HepG2 (cell line): ENCODE data around the gene STK39. TPM values are rescaled to one million over a fixed set of nuclear protein-coding genes. Genes with fewer than 3 reads are reported as not detected.

Experiments
- BHLHE40 ChIP-seq: IDR thresholded peaks from 2 replicates; pipeline ENCODE4 v1.6.1; 2011; ENCODE audit warnings: low read length, improper control_type of control experiment
- FLYWCH1 ChIP-seq: sonication (generic); formaldehyde crosslinking; IDR thresholded peaks from 2 replicates; pipeline ENCODE4 v1.8.1; 2023; ENCODE audit warnings: mild to moderate bottlenecking, missing genetic modification reagents
- GLI4 ChIP-seq: sonication (generic); formaldehyde crosslinking; IDR thresholded peaks from 2 replicates; pipeline ENCODE4 v1.5.1; 2020; ENCODE audit warnings: missing genetic modification reagents, mild to moderate bottlenecking, moderate library complexity, borderline replicate concordance
- HNRNPUL1 ChIP-seq: fragments of 200-400 bp; formaldehyde crosslinking; IDR thresholded peaks from 2 replicates; pipeline ENCODE4 v1.6.1; 2017; ENCODE audit warnings: low read depth, mild to moderate bottlenecking, low read length, moderate library complexity
- JUNB ChIP-seq: sonication (generic); formaldehyde crosslinking; IDR thresholded peaks from 2 replicates; pipeline ENCODE4 v1.8.0; 2022; ENCODE audit warnings: missing genetic modification reagents, mild to moderate bottlenecking, borderline replicate concordance
- MTA1 ChIP-seq: sonication (generic); formaldehyde crosslinking; IDR thresholded peaks from 2 replicates; pipeline ENCODE4 v1.4.0; 2020; ENCODE audit warnings: missing genetic modification reagents, mild to moderate bottlenecking, borderline replicate concordance
- NFIC ChIP-seq: IDR thresholded peaks from 2 replicates; pipeline ENCODE4 v1.6.1; 2012; ENCODE audit warnings: mild to moderate bottlenecking, low read length, inconsistent platforms
- NR2F2 ChIP-seq: IDR thresholded peaks from 2 replicates; pipeline ENCODE4 v1.6.1; 2012; ENCODE audit warnings: low read depth, inconsistent platforms, borderline replicate concordance
- PAXIP1 ChIP-seq: sonication (generic); formaldehyde crosslinking; conservative IDR thresholded peaks from 2 replicates; pipeline ENCODE4 v1.4.0; 2020; ENCODE audit warnings: mild to moderate bottlenecking, missing genetic modification reagents, moderate library complexity
- RELA ChIP-seq: sonication (generic); formaldehyde crosslinking; IDR thresholded peaks from 2 replicates; pipeline ENCODE4 v1.4.0; 2020; ENCODE audit warnings: missing genetic modification reagents
- REST ChIP-seq, 2 experiments: IDR thresholded peaks; 2 replicates each; pipeline ENCODE4 v1.6.1; 2011 to 2012; ENCODE audit warnings: low read length in 2 of 2, borderline replicate concordance in 1 of 2, low read depth in 1 of 2, mild to moderate bottlenecking in 1 of 2, moderate library complexity in 1 of 2
- SOX6 ChIP-seq, 2 experiments: fragments of 450-650 bp in 1 of 2; sonication (generic) in 1 of 2; formaldehyde crosslinking in 1 of 2; IDR thresholded peaks; 2 replicates each; pipeline versions ENCODE4 v1.4.0 to v1.6.1; 2017 to 2020; ENCODE audit warnings: antibody characterized with exemption in 1 of 2, mild to moderate bottlenecking in 1 of 2, missing genetic modification reagents in 1 of 2
- TCF7 ChIP-seq: sonication (generic); IDR thresholded peaks from 2 replicates; pipeline ENCODE4 v1.6.1; 2016; ENCODE audit warnings: antibody characterized with exemption, low read depth
- ZBTB21 ChIP-seq: sonication (generic); formaldehyde crosslinking; IDR thresholded peaks from 2 replicates; pipeline ENCODE4 v1.4.0; 2020; ENCODE audit warnings: missing genetic modification reagents
- ZBTB33 ChIP-seq: sonication (generic); formaldehyde crosslinking; IDR thresholded peaks from 2 replicates; pipeline ENCODE4 v1.4.0; 2020; ENCODE audit warnings: missing genetic modification reagents
- ZFP62 ChIP-seq: sonication (generic); formaldehyde crosslinking; IDR thresholded peaks from 2 replicates; pipeline ENCODE4 v1.4.0; 2020; ENCODE audit warnings: missing genetic modification reagents
- ZFP82 ChIP-seq: sonication (generic); formaldehyde crosslinking; IDR thresholded peaks from 2 replicates; pipeline ENCODE4 v1.5.1; 2020; ENCODE audit warnings: mild to moderate bottlenecking, missing genetic modification reagents, borderline replicate concordance
- ZMYM4 ChIP-seq: sonication (generic); formaldehyde crosslinking; IDR thresholded peaks from 2 replicates; pipeline ENCODE4 v1.8.1; 2023; ENCODE audit warnings: mild to moderate bottlenecking, missing genetic modification reagents
- ZNF274 ChIP-seq: sonication (generic); formaldehyde crosslinking; IDR thresholded peaks from 2 replicates; pipeline ENCODE4 v1.5.1; 2020; ENCODE audit warnings: mild to moderate bottlenecking, missing genetic modification reagents
- ZNF530 ChIP-seq: sonication (generic); formaldehyde crosslinking; IDR thresholded peaks from 2 replicates; pipeline ENCODE4 v1.5.0; 2020; ENCODE audit warnings: low read depth, mild to moderate bottlenecking, missing genetic modification reagents
- ZNF556 ChIP-seq: sonication (generic); formaldehyde crosslinking; IDR thresholded peaks from 2 replicates; pipeline ENCODE4 v1.4.0; 2020; ENCODE audit warnings: mild to moderate bottlenecking, missing genetic modification reagents, borderline replicate concordance
- ZNF709 ChIP-seq: sonication (generic); formaldehyde crosslinking; IDR thresholded peaks from 2 replicates; pipeline ENCODE4 v1.5.0; 2020; ENCODE audit warnings: mild to moderate bottlenecking, missing genetic modification reagents
- polyA plus RNA-seq, 8 experiments: library from polyadenylated mRNA; depleted of rRNA in 3 of 8; stranded (reverse) in 7 of 8; unstranded in 1 of 8; fragments of >200 nt; fragmentation: Illumina TruSeq in 4 of 8; extraction: Trizol in 4 of 8; gene quantifications; 2 replicates each; pipeline versions ENCODE4 v1.2.1 to v1.2.3, GENCODE V29; 2011 to 2016; ENCODE audit warnings: low read depth in 4 of 8, missing spikeins in 1 of 8, mixed read lengths in 1 of 8; ENCODE audit not compliant: insufficient read depth in 1 of 8
- total RNA-seq, 5 experiments: library from RNA; depleted of rRNA; stranded (reverse); fragments of >200 nt; fragmentation: Illumina TruSeq; extraction: Trizol; gene quantifications; 2 replicates each; pipeline ENCODE4 v1.2.3, GENCODE V29; 2016; ENCODE audit warnings: low read depth in 1 of 5

The STK39 gene
- total and polyA plus RNA-seq, 2 of the 13 experiments (the other 11 are each of a cell fraction or from before 2014, with no cell fraction given) = 27.3 to 38.4 TPM

- TF ChIP-seq REST (IDR thresholded peaks at IDR 0.05; ENCODE audit: borderline replicate concordance in 1 of 2, low read depth in 1 of 2, low read length in 2 of 2) (no peak), BHLHE40 (no peak), ZNF274 (CRISPR knock-in tag) (no peak), ZNF530 (CRISPR knock-in tag) (no peak), PAXIP1 (CRISPR knock-in tag) (no peak), ZBTB21 (no peak), SOX6 (IDR thresholded peaks at IDR 0.05) (no peak), SOX6 (CRISPR knock-in tag; IDR thresholded peaks at IDR 0.05) (peak; percentile 63), TCF7 (0 out of 2 replicates have a peak, but pooled peaks have one; percentile 21), ZMYM4 (no peak), ZNF556 (CRISPR knock-in tag) (no peak), JUNB (CRISPR knock-in tag) (peak; percentile 60; the same call in 1 of the 2 replicates), GLI4 (no peak), NFIC (peak; percentile 42; the same call in 1 of the 2 replicates), MTA1 (CRISPR knock-in tag) (no peak), ZBTB33 (CRISPR knock-in tag) (no peak), ZNF709 (CRISPR knock-in tag) (no peak), HNRNPUL1 (no peak), FLYWCH1 (CRISPR knock-in tag) (no peak), ZFP62 (CRISPR knock-in tag) (no peak), NR2F2 (no peak), RELA (no peak), ZFP82 (CRISPR knock-in tag) (no peak)
Observed at GRCh38 chr2:168210895-168211570, 36.4 kb downstream of the STK39 start (continued).
